ENCODE measurements around the gene FGF14.

FGF14 gene

DNA sequence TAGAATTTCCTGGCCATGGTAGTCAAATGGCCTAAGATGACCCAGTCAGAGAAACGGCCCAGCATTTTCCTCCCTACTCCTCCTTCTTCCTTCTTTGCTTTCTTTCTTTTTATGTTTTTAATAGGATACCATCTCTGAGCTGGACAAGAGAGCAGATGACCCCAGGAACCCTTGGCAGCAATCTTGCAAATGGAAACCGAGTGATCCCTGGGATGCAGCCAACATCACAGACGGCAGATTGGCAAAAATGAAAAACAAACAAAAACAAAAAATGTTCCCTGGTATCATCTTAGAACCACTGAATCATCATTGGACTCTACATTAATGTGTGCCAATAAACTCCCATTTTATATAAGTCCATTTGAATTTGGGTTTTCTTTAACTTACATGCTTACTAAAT is 424.4 kb downstream of the FGF14 start:
- no peaks in the 10 kb centered on the region for H3K4me1 Mint-ChIP-seq
- H3K27ac Mint-ChIP-seq = no peak overlapping the region
- no peaks in the 10 kb centered on the region for H3K27me3 Mint-ChIP-seq
- no peaks in the 10 kb centered on the region for H3K36me3 Mint-ChIP-seq
- DNase-seq (no peak), ATAC-seq (replicated peaks) (no peak)
- H3K4me3 Mint-ChIP-seq = no peak overlapping the region
- peaks cover 0 to 2% of the 10 kb centered on the region in 2 donors for H3K9me3 Mint-ChIP-seq

DNA sequence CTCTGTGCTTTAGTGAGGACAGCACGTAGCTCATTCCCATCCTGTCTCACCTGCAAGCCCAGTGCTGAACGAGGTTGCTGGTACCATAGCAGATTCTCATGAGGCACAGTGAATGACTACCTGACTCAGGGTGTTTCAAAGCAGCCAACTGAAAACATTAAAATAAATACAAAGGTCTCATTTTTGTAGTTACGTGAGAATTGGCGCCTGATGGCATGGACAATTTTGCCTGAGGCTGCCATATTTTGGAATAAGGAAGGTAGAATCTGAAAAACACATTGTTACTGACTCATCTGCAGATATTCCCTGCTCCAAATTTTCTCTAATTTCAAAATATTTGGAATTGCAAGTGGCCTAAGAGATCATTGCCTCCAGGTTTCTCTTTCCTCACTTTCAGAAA is 429.7 kb downstream of the FGF14 start:
- Mint-ChIP-seq H3K4me3 (no peak overlapping the region), H3K27me3 (no peaks in the 10 kb centered on the region), H3K4me1 (no peaks in the 10 kb centered on the region)

DNA sequence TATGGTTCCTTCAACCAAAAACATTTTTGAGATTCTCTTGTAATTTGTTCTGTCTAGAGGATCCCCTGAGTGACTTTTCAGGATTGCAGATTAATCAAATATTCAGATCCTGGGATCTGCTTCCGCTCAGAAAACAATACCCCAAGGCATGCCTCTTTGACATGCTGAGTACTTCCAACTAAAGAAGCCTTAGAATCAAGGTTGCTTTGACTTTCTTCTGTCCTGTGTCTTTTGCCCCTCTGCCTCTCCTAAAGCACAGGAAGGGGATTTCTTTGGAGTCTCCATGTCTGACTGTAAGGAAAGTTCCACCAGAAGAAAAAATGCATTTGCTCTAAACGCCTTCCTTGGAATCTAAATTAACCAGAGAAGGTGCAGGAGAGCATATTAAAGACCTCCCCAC is 431.5 kb downstream of the FGF14 start:
- Mint-ChIP-seq H3K9me3 (peaks cover 0 to 1% of the 10 kb centered on the region in 2 donors), H3K4me3 (no peak overlapping the region), H3K27me3 (peaks cover 0 to 5% of the 10 kb centered on the region in 2 donors), H3K27ac (no peak overlapping the region), H3K4me1 (no peaks in the 10 kb centered on the region), H3K36me3 (no peaks in the 10 kb centered on the region)
- no peak for DNase-seq
- no peak for ATAC-seq (replicated peaks)

More for the DNA sequence above, 429.7 kb downstream of the FGF14 start:
- Mint-ChIP-seq H3K27ac (no peak overlapping the region), H3K36me3 (no peaks in the 10 kb centered on the region), H3K9me3 (no peaks in the 10 kb centered on the region)
- DNase-seq (no peak), ATAC-seq (replicated peaks) (no peak)

DNA sequence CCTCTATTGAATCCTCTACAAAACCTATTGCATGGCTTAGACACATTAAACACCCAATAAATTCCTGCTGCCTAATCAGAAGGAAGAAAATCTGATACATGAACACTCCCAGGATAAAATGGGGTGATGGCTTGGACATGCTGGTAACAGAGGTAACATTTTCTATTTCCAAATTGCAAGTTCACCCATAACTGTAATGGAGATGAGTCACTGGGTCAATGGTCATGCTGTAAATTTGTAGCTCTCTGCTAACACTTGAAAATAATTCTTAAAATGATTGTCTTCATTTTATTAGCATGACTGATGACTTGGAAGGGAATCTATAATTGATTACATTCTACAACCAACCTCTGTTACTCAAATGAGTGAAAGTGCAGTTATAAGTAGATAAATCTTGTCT is 434.1 kb downstream of the FGF14 start:
- Mint-ChIP-seq H3K27ac (no peak overlapping the region), H3K27me3 (peaks cover 0 to 13% of the 10 kb centered on the region in 2 donors), H3K9me3 (peaks cover 0 to 1% of the 10 kb centered on the region in 2 donors), H3K4me1 (no peaks in the 10 kb centered on the region), H3K4me3 (no peak overlapping the region), H3K36me3 (no peaks in the 10 kb centered on the region)
- no peak for ATAC-seq (replicated peaks)
- no peak for DNase-seq

DNA sequence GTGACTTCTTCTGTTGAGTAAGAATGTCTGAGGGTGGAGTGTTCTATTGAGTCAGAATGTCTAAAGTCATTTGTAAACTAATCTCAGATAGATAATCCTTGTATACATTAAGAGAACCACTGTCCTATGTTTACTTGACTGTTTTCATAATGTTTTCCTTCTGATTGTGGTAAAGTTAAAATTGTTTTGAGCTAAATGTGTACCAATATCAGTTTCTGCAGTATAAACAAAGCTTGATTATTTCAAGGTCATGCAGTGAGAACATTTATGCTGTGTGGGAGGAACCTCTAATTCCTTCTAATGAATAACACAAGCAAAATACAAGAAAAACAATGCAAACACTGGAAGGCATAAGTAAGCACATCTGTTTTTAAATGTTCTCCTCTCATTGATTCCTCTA is 434.6 kb downstream of the FGF14 start:
- no peaks in the 10 kb centered on the region for H3K4me1 Mint-ChIP-seq
- no peak overlapping the region for H3K4me3 Mint-ChIP-seq
- H3K27me3 Mint-ChIP-seq = peaks cover 0 to 14% of the 10 kb centered on the region in 2 donors
- peaks cover 0 to 1% of the 10 kb centered on the region in 2 donors for H3K9me3 Mint-ChIP-seq
- no peaks in the 10 kb centered on the region for H3K36me3 Mint-ChIP-seq
- no peak overlapping the region for H3K27ac Mint-ChIP-seq
- ATAC-seq (replicated peaks) (no peak), DNase-seq (no peak)

DNA sequence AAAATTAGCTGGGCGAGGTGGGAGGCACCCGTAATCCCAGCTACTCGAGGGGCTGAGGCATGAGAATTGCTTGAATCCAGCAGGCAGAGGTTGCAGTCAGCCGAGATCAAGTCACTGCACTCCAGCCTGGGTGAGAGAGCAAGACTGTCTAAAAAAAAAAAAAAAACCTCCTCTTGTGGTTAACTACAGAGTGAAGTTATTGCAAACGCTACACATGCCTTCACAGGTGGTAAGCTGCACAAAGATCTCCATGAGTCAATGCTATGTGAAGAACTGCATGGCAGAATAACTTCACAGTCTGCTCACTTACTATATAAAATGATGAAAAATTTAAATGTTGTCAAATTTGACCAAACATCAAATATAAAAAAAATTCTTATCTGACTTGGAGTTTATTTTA is 436.8 kb downstream of the FGF14 start:
- H3K27me3 Mint-ChIP-seq = peaks cover 0 to 14% of the 10 kb centered on the region in 2 donors

DNA sequence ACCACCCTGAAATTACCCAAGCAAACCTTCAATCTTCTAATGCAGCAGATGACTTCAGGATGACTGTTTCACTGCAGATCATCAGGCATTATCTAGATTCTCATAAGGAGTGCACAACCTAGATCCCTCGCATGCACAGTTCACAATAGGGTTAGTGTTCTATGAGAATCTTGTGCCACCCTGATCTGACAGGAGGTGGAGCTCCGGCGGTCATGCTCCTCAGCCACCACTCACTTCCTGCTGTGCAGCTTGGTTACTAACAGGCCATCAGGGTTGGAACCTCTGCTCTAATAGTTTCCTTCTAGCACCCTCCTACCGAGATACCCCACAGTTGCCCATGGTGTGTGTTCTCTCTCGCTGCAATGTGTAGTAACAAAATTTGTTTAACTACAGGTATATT is 442.8 kb downstream of the FGF14 start:
- peaks cover 0 to 9% of the 10 kb centered on the region in 2 donors for H3K27me3 Mint-ChIP-seq
- no peaks in the 10 kb centered on the region for H3K4me1 Mint-ChIP-seq
- DNase-seq = no peak
- no peaks in the 10 kb centered on the region for H3K9me3 Mint-ChIP-seq
- ATAC-seq (replicated peaks) = peak in 1 of 2 donors; percentile 12
- no peak overlapping the region for H3K27ac Mint-ChIP-seq
- no peaks in the 10 kb centered on the region for H3K36me3 Mint-ChIP-seq
- no peak overlapping the region for H3K4me3 Mint-ChIP-seq

More for the DNA sequence above, 436.8 kb downstream of the FGF14 start:
- peaks cover 0 to 1% of the 10 kb centered on the region in 2 donors for H3K9me3 Mint-ChIP-seq
- ATAC-seq (replicated peaks) (no peak), DNase-seq (no peak)
- no peak overlapping the region for H3K4me3 Mint-ChIP-seq
- H3K4me1 Mint-ChIP-seq = no peaks in the 10 kb centered on the region
- no peak overlapping the region for H3K27ac Mint-ChIP-seq
- no peaks in the 10 kb centered on the region for H3K36me3 Mint-ChIP-seq

DNA sequence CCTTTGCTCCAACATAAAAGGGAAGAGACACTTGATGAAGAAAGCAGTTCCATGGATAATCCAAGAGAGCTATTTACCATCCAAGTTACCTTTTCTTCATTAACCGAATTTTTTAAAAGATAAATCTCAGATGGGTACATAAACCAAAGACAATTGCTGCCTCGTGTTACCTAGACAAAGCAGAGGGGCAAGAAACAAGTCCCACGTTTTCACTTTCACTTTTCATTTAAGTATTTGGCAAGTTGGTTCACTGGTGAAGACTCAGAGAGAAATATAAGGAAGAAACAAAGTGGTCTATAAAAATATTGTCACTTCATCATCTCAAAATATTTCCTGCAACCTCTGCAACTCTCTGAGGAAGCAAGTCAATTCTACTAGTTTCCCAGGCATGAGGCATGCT is 446.1 kb downstream of the FGF14 start:
- no peaks in the 10 kb centered on the region for H3K9me3 Mint-ChIP-seq
- ATAC-seq (replicated peaks) = no peak

DNA sequence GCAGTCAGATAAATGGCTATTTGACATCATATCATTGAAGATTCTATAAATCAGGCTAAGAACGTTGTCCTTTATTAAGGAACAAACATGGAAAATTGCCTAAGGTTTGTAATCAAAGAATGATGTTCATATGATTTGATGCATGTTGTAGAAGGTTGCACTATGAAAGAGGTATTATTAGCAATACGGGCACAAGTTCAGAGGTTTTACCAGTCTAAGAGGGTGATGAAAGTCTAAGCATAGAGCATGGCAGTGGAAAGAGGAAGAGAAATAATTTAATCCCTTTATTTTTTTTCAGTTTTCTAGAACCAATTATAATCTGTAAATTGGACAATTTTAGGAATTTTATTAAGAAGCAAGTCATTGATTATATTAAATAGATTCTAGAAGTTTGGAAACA is 450.7 kb downstream of the FGF14 start:
- Mint-ChIP-seq H3K9me3 (no peaks in the 10 kb centered on the region), H3K27ac (no peak overlapping the region), H3K36me3 (no peaks in the 10 kb centered on the region), H3K4me3 (no peak overlapping the region), H3K4me1 (no peaks in the 10 kb centered on the region), H3K27me3 (no peaks in the 10 kb centered on the region)
- ATAC-seq (replicated peaks) = no peak
- no peak for DNase-seq

More for the DNA sequence above, 446.1 kb downstream of the FGF14 start:
- no peak for DNase-seq
- Mint-ChIP-seq H3K4me3 (no peak overlapping the region), H3K27ac (no peak overlapping the region), H3K36me3 (no peaks in the 10 kb centered on the region), H3K27me3 (no peaks in the 10 kb centered on the region), H3K4me1 (no peaks in the 10 kb centered on the region)

DNA sequence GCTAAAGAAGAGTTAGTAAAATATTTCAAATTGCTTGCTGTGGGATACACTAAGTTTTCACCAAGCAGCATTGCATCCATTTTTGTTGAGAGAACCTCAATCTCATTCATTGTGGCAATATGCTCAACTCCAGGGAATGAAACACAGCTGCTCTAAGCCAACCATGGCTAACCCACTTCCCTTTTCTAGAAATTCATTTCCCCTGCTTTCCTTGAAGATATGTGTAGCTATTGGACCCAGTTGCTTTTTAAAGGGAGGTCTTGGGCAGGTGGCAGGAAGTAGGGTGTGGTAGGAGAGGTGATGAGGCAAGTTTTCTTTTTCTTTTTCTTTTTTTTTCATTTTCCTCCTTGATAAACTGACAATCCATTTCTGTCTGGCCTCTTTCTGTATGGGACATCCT is 452.2 kb downstream of the FGF14 start:
- Mint-ChIP-seq H3K4me1 (no peaks in the 10 kb centered on the region), H3K27ac (no peak overlapping the region), H3K27me3 (peaks cover 0 to 4% of the 10 kb centered on the region in 2 donors), H3K4me3 (no peak overlapping the region), H3K9me3 (no peaks in the 10 kb centered on the region), H3K36me3 (no peaks in the 10 kb centered on the region)
- DNase-seq = no peak
- no peak for ATAC-seq (replicated peaks)

DNA sequence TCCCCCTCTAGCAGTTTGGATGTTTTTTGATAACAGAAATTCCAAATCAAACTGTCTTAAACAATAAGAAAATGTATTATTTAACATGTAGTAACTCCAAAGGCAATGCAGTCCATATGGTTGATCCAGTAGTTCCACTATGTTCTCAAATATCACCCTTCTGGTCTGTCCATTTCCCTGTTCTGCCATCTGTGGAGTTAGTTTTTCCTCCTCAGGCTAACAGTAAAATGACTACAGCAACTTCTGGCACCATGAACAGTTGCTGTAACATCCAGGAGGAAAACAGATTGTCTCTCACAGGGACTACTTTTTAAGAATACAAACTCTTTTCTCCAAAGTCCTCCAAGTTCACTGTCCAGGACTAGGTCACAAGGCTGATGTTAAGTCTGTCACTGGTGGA is 455.4 kb downstream of the FGF14 start:
- Mint-ChIP-seq H3K27ac (no peak overlapping the region), H3K4me1 (no peaks in the 10 kb centered on the region), H3K27me3 (peaks cover 0 to 4% of the 10 kb centered on the region in 2 donors), H3K4me3 (no peak overlapping the region), H3K36me3 (no peaks in the 10 kb centered on the region), H3K9me3 (no peaks in the 10 kb centered on the region)
- ATAC-seq (replicated peaks) = no peak
- DNase-seq = no peak

DNA sequence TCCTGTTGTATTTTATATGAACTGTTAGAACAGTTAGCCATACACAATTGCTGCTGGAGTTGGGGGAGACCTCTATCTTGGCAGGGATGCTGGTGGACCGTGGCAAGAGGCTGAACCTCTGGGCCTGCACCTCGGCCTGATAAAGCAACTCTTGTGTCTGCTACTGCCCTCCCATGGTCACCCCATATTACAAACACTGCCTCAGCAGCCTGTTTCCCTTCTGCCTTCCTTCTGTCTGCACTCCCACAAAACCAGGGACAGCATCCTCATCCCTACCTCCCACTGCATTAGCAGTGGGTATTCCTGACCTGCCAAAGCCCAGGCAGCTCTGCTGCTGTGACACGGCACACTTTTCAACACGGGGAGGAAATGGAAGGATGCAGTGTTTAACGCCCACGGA is 456.4 kb downstream of the FGF14 start:
- peaks cover 0 to 4% of the 10 kb centered on the region in 2 donors for H3K27me3 Mint-ChIP-seq
- H3K4me1 Mint-ChIP-seq = no peaks in the 10 kb centered on the region
- no peaks in the 10 kb centered on the region for H3K9me3 Mint-ChIP-seq
- H3K36me3 Mint-ChIP-seq = no peaks in the 10 kb centered on the region
- H3K27ac Mint-ChIP-seq = no peak overlapping the region
- DNase-seq (no peak), ATAC-seq (replicated peaks) (no peak)
- no peak overlapping the region for H3K4me3 Mint-ChIP-seq

DNA sequence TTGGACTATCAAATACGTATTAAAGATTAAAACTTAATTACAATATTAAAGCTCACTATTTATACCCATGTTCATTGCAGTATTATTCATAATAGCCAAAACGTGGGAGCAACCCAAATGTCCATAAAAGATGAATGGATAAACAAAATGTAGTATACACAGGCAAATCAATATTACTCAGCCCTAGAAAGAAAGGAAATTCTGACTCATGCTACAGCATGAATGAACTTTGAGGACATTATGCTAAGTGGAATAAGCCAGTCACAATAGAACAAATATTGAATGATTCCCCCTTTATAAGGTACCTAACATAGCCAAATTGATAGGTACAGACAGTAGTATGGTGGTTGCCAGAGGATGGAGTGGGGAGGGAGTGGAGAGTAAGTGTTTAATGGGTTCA is 457.3 kb downstream of the FGF14 start:
- Mint-ChIP-seq H3K36me3 (no peaks in the 10 kb centered on the region), H3K4me1 (no peaks in the 10 kb centered on the region), H3K4me3 (no peak overlapping the region), H3K27me3 (peaks cover 4 to 5% of the 10 kb centered on the region in 2 donors), H3K27ac (no peak overlapping the region), H3K9me3 (no peaks in the 10 kb centered on the region)
- ATAC-seq (replicated peaks) (no peak), DNase-seq (no peak)

DNA sequence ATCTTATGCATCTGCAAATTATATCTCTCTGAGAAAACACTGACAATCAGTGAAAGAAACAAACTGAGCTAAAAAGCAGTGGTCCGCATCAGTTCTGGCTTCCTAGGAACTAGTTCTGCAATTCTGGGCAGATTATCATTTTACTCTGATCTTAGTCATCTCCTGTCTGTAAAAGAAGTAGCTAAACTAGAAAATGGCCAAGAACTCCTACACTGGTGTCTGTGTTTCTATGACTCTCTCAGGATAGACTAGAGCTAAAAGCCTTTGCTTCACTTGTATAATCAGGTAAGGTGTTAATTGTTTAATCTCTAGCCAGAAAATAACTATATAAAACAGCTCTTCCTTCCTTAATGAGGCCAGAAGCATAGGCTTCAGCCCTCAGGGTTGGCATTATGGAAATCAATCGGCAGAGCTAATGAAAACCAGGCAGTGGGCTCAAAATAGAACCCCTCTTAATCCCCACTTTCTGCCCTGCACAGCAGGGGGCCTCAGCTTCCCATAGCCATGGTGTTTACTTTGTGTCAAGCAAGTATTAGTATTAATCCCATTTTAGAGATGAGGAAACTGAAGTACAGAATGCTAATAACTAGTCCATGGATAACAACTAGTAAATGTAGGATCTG is 459.2 kb downstream of the FGF14 start:
- Mint-ChIP-seq H3K27me3 (peaks cover 4 to 10% of the 10 kb centered on the region in 2 donors), H3K27ac (no peak overlapping the region), H3K4me3 (no peak overlapping the region), H3K36me3 (no peaks in the 10 kb centered on the region), H3K9me3 (no peaks in the 10 kb centered on the region), H3K4me1 (no peaks in the 10 kb centered on the region)
- DNase-seq (no peak), ATAC-seq (replicated peaks) (no peak)

DNA sequence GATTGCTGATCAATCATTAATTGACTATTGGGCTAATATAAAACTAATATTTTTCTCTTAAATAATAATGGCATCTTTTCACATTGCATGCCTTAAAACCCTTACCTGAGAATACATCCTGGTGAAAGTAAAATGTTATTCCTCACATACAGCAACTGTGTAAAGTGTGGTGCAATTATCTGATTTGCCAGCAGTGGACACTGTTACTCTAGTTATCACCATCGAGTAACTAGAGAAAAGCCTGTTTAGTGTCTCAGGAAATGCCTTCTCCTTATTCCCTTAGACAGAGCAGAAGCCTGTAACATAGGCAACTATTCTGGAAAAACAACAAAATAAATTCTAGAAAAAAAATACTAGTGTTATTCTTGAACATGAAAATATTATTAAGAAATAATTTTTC is 459.8 kb downstream of the FGF14 start:
- Mint-ChIP-seq H3K36me3 (no peaks in the 10 kb centered on the region), H3K27ac (no peak overlapping the region), H3K4me1 (no peaks in the 10 kb centered on the region), H3K4me3 (no peak overlapping the region), H3K9me3 (no peaks in the 10 kb centered on the region), H3K27me3 (peaks cover 4 to 10% of the 10 kb centered on the region in 2 donors)
- ATAC-seq (replicated peaks) (peak; percentile 31 to 48), DNase-seq (no peak)
